SH-SY5Y (cell line): ENCODE measurements around the gene TNS1.

Source experiments
- GATA2 ChIP-seq: IDR thresholded peaks from 2 replicates; pipeline ENCODE4 v1.6.1; 2011; ENCODE audit warnings: mild to moderate bottlenecking, low read depth, low read length
- GATA3 ChIP-seq: IDR thresholded peaks from 2 replicates; pipeline ENCODE4 v1.6.1; 2011; ENCODE audit warnings: low read depth, mild to moderate bottlenecking, low read length, moderate library complexity

The TNS1 gene

GRCh38 chr2:217918308-217919024, 84.3 kb downstream of the TNS1 start:
- TF ChIP-seq GATA3: no peak
- TF ChIP-seq GATA2: no peak

DNA sequence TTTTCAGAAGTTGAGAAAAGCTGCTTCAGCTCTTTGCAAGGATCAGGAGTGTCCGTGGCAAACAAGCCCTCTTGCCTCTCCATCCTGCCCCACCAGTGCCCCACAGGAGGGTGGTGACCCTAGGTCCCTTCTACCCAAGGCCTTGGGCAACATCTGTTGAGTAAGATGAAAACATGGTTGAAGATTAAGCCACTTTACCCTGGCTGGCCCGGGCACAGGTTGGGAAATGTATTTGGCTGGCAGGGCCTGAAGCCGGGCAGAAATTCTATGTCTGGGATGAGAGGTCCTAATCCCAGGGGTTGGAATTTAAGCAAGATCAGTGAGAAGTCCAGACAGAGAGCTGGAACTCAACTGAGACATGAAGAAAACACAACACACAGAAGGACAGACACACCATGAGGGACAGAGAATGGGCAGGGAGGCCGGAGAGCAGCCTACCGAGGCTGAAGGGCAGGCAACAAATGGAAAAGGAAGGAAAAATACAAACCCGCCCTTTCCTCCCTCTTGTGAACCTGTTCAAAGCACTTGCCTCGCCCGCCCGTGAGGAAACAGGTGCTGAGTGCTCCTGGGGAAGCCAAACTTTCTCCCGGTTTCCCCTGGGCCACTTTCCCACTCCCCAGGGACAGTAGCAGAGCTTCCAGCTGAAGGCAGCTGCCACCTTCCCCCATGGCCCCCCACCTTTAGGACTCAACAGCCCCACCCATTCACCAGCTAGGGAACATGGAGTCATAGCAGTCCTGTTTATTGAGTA, 86.1 kb downstream of the TNS1 start:
- TF ChIP-seq GATA3 (no peak), GATA2 (no peak)

- no peak for TF ChIP-seq GATA3
- TF ChIP-seq GATA2: no peak
Observed at GRCh38 chr2:217915706-217916105, 87.1 kb downstream of the TNS1 start.

GRCh38 chr2:217914878-217915277, 87.9 kb downstream of the TNS1 start:
- no peak for TF ChIP-seq GATA3
- TF ChIP-seq GATA2: no peak

- TF ChIP-seq GATA2: no peak
- no peak for TF ChIP-seq GATA3
Observed at GRCh38 chr2:217914078-217914477, 88.7 kb downstream of the TNS1 start.

GRCh38 chr2:217913436-217913835, 89.4 kb downstream of the TNS1 start:
- TF ChIP-seq GATA2 (no peak), GATA3 (no peak)

- TF ChIP-seq GATA3 (no peak), GATA2 (no peak)
Observed at GRCh38 chr2:217912098-217913024, 90.4 kb downstream of the TNS1 start.

DNA sequence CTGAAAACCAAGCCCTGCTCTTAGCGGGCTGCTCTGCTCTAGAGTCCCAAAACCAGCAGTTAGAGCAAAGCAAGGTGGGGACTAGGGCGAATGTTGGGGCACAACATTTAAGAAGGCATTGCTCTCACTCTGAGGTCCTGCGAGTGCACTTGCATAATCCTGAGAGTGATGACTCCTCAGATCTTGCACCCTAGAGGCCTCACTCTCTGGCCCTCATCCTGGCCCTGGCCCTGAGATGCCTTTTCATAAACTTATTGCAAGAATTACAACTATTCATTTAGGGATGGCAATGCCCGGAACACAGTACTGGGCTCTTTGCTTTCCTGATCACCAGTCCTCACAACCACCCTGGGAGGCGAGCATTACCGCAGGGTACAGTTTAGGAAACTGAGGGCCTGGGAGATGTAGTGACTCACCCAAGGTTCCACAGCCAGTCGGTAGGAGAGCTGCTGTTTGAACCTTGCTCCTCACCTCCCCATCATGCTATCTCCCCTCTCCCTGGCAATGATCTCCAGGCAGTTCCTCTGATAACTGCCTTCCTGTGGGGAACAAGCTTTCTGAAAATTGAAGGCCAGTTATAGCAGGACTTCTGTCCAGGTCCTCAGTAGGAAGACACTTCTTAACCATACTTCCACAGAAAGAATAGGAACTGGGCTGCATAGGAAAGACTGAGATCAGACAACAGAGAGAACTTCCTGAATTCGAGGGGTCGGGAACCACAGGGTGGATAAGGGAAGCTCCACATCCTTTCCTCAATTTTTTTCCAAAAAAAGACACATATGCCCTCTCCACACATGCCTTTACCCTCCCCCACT, 91.3 kb downstream of the TNS1 start:
- no peak for TF ChIP-seq GATA2
- no peak for TF ChIP-seq GATA3

GRCh38 chr2:217910875-217911212, 92.0 kb downstream of the TNS1 start:
- no peak for TF ChIP-seq GATA3
- no peak for TF ChIP-seq GATA2

DNA sequence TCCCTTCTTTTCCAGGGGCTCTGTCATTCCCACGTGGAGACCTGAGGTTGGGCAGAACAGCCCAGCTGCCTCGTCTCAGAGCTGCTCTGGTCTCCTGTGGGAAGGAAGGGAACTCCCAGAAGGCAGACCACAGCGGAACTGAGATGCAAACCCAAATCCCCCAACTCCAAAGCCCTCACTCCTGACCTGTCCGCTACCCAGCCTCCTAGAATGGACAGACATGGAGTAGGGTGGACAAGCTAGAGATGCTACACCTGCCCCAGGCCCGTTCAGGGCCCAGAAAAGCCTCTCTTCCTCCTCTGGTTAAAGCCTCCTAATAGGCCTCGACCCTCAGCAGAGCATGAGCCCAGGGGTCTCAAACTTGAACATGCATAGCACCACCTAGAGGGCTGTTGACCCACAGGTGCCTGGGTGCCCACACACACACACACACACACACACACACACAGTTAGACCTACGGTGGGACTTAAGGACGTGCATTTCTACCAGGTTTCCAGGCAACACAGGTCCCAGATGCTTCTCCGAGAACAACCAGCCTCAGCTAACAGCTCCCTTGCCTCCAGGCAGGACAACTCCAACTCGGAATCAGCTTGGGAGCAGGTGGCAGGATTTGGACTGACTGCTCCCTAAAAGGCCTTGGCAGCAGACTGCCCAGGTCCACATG, 93.5 kb downstream of the TNS1 start:
- TF ChIP-seq GATA3: no peak
- no peak for TF ChIP-seq GATA2

DNA sequence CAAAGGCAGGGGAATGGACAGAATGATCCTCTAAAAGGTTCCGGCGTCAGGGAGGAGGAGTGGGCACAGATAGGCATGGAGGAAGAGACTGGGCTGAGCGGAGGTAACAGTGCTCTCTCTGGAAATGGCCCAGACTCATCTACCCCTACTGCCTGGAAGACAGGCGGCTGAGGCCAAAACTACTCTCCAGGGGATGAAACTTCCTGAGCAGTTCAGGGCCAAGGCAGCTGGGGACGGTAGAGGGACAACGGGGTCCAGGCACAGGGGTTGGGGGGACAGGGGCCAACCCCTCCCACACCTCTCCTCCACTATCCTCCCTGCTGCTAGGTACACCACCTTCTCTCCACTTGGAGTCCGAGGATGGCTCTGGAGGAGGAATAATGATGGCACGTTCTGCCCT, 94.3 kb downstream of the TNS1 start:
- no peak for TF ChIP-seq GATA3
- TF ChIP-seq GATA2: no peak

DNA sequence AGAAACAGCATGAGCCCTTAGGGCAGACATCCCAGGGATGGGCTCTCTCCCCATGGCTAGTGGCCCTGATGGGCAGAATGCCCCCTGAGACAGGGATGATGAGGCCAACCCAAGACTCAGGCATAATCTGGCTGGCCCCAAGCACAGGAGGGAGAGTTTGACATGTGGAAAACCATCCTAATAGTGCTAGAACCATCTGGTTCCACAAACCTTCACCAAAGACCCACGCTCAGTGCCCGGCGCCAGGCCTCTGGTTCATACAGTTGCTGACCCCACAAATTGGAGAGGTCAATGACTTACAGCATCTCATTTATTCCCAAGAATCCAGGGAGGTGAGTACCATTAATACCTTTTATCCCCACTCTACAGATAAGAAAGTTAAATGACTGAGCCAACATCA, 95.5 kb downstream of the TNS1 start:
- TF ChIP-seq GATA3: no peak
- no peak for TF ChIP-seq GATA2

GRCh38 chr2:217906798-217907197, 96.0 kb downstream of the TNS1 start:
- TF ChIP-seq GATA3 (no peak), GATA2 (no peak)
